T-helper 2 cell treated with Interferon-gamma antibody and Interleukin-4, amounts not matched to agents 5 μg/mL and 100 μg/mL, for 36 hours (primary cell): ENCODE results near the gene PDZD7.
A peak's percentile ranks its signal among the peaks of the same experiment; 100 is the strongest.

Source experiments
- DNase-seq: peaks from one replicate; pipeline ENCODE4 v3.0.0; 2021; ENCODE audit warnings: low spot score
- H3K27ac Mint-ChIP-seq: one replicate; pipeline ENCODE4 v1.8.0; 2021; ENCODE audit warnings: mild to moderate bottlenecking, mixed read lengths
- H3K27me3 Mint-ChIP-seq: one replicate; pipeline ENCODE4 v1.8.0; 2021; ENCODE audit warnings: low read depth, mixed read lengths
- H3K36me3 Mint-ChIP-seq: one replicate; pipeline ENCODE4 v1.8.0; 2021; ENCODE audit warnings: low read depth, mixed read lengths
- H3K4me1 Mint-ChIP-seq: one replicate; pipeline ENCODE4 v1.8.0; 2021; ENCODE audit warnings: low read depth, mixed read lengths
- H3K4me3 Mint-ChIP-seq: one replicate; pipeline ENCODE4 v1.8.0; 2022; ENCODE audit warnings: mild to moderate bottlenecking, moderate library complexity, mixed read lengths
- H3K9me3 Mint-ChIP-seq: one replicate; pipeline ENCODE4 v1.8.0; 2021; ENCODE audit warnings: mixed read lengths

PDZD7 gene

GRCh38 chr10:101031128-101031795 is at the start of gene PDZD7, which contains the start of gene SFXN3:
PDZD7 (minus strand) TSS chr10:101031129; CDS start chr10:101030219, 910 bp downstream.
SFXN3 (plus strand) TSS chr10:101031234; CDS start chr10:101034695, 3,461 bp downstream.
- Mint-ChIP-seq H3K9me3 (no peaks in the 10 kb centered on the region), H3K4me3 (peak within 1 kb of the TSS; percentile 90), H3K27ac (peak within 1 kb of the TSS; percentile 95), H3K36me3 (peaks cover 8% of the 10 kb centered on the region), H3K4me1 (peaks cover 20% of the 10 kb centered on the region), H3K27me3 (peaks cover 19% of the 10 kb centered on the region)
- peak; percentile 96 for DNase-seq

GRCh38 chr10:101079874-101080273 is 48.9 kb upstream of the PDZD7 start:
- peaks cover 2% of the 10 kb centered on the region for H3K4me1 Mint-ChIP-seq
- H3K36me3 Mint-ChIP-seq: no peaks in the 10 kb centered on the region
- no peak overlapping the region for H3K4me3 Mint-ChIP-seq
- no peaks in the 10 kb centered on the region for H3K9me3 Mint-ChIP-seq
- DNase-seq: no peak
- peaks cover 40% of the 10 kb centered on the region for H3K27me3 Mint-ChIP-seq
- H3K27ac Mint-ChIP-seq: no peak overlapping the region

- Mint-ChIP-seq H3K4me1 (peaks cover 2% of the 10 kb centered on the region), H3K36me3 (no peaks in the 10 kb centered on the region), H3K27ac (no peak overlapping the region), H3K9me3 (no peaks in the 10 kb centered on the region), H3K4me3 (no peak overlapping the region), H3K27me3 (peaks cover 54% of the 10 kb centered on the region)
- DNase-seq: no peak
Observed at GRCh38 chr10:101076630-101077029, 45.7 kb upstream of the PDZD7 start.

GRCh38 chr10:101075775-101076174 is 44.8 kb upstream of the PDZD7 start:
- H3K27me3 Mint-ChIP-seq: peaks cover 51% of the 10 kb centered on the region
- H3K4me3 Mint-ChIP-seq: no peak overlapping the region
- H3K4me1 Mint-ChIP-seq: peaks cover 2% of the 10 kb centered on the region
- DNase-seq: no peak
- no peak overlapping the region for H3K27ac Mint-ChIP-seq
- no peaks in the 10 kb centered on the region for H3K9me3 Mint-ChIP-seq
- H3K36me3 Mint-ChIP-seq: no peaks in the 10 kb centered on the region

- DNase-seq: no peak
- no peak overlapping the region for H3K27ac Mint-ChIP-seq
- no peaks in the 10 kb centered on the region for H3K36me3 Mint-ChIP-seq
- H3K9me3 Mint-ChIP-seq: no peaks in the 10 kb centered on the region
- H3K4me1 Mint-ChIP-seq: peaks cover 2% of the 10 kb centered on the region
- H3K27me3 Mint-ChIP-seq: peaks cover 46% of the 10 kb centered on the region
- H3K4me3 Mint-ChIP-seq: no peak overlapping the region
Observed at GRCh38 chr10:101073631-101074030, 42.7 kb upstream of the PDZD7 start.

- H3K27me3 Mint-ChIP-seq: peaks cover 42% of the 10 kb centered on the region
- no peak for DNase-seq
- H3K4me1 Mint-ChIP-seq: peaks cover 2% of the 10 kb centered on the region
- H3K9me3 Mint-ChIP-seq: no peaks in the 10 kb centered on the region
- H3K36me3 Mint-ChIP-seq: no peaks in the 10 kb centered on the region
- H3K27ac Mint-ChIP-seq: no peak overlapping the region
- no peak overlapping the region for H3K4me3 Mint-ChIP-seq
Observed at GRCh38 chr10:101072923-101073322, 42.0 kb upstream of the PDZD7 start.

- DNase-seq: no peak
- no peak overlapping the region for H3K4me3 Mint-ChIP-seq
- peaks cover 51% of the 10 kb centered on the region for H3K27me3 Mint-ChIP-seq
- no peaks in the 10 kb centered on the region for H3K36me3 Mint-ChIP-seq
- no peak overlapping the region for H3K27ac Mint-ChIP-seq
- peaks cover 4% of the 10 kb centered on the region for H3K4me1 Mint-ChIP-seq
- no peaks in the 10 kb centered on the region for H3K9me3 Mint-ChIP-seq
Observed at GRCh38 chr10:101071885-101072433, 41.0 kb upstream of the PDZD7 start.

- Mint-ChIP-seq H3K27me3 (peaks cover 54% of the 10 kb centered on the region), H3K27ac (no peak overlapping the region)
- no peak for DNase-seq
Observed at GRCh38 chr10:101071267-101071884, 40.4 kb upstream of the PDZD7 start.

GRCh38 chr10:101070098-101070497 is 39.2 kb upstream of the PDZD7 start:
- DNase-seq: no peak
- no peak overlapping the region for H3K4me3 Mint-ChIP-seq
- no peak overlapping the region for H3K27ac Mint-ChIP-seq
- H3K27me3 Mint-ChIP-seq: peaks cover 54% of the 10 kb centered on the region
- H3K36me3 Mint-ChIP-seq: no peaks in the 10 kb centered on the region
- H3K9me3 Mint-ChIP-seq: no peaks in the 10 kb centered on the region
- peaks cover 9% of the 10 kb centered on the region for H3K4me1 Mint-ChIP-seq

More at GRCh38 chr10:101071267-101071884, 40.4 kb upstream of the PDZD7 start:
- Mint-ChIP-seq H3K4me3 (no peak overlapping the region), H3K36me3 (no peaks in the 10 kb centered on the region), H3K9me3 (no peaks in the 10 kb centered on the region), H3K4me1 (peaks cover 5% of the 10 kb centered on the region)

GRCh38 chr10:101069441-101069840 is 38.5 kb upstream of the PDZD7 start:
- no peak for DNase-seq
- H3K4me1 Mint-ChIP-seq: peaks cover 9% of the 10 kb centered on the region
- no peak overlapping the region for H3K4me3 Mint-ChIP-seq
- H3K9me3 Mint-ChIP-seq: no peaks in the 10 kb centered on the region
- no peak overlapping the region for H3K27ac Mint-ChIP-seq
- no peaks in the 10 kb centered on the region for H3K36me3 Mint-ChIP-seq
- peaks cover 57% of the 10 kb centered on the region for H3K27me3 Mint-ChIP-seq

GRCh38 chr10:101067356-101068083 is 36.6 kb upstream of the PDZD7 start:
- peak; percentile 72 for DNase-seq
- H3K27me3 Mint-ChIP-seq: peaks cover 56% of the 10 kb centered on the region
- H3K27ac Mint-ChIP-seq: no peak overlapping the region
- H3K4me3 Mint-ChIP-seq: peak overlapping the region; percentile 83
- peaks cover 2% of the 10 kb centered on the region for H3K36me3 Mint-ChIP-seq
- H3K9me3 Mint-ChIP-seq: no peaks in the 10 kb centered on the region
- H3K4me1 Mint-ChIP-seq: peaks cover 9% of the 10 kb centered on the region

- Mint-ChIP-seq H3K27ac (no peak overlapping the region), H3K27me3 (peaks cover 53% of the 10 kb centered on the region), H3K4me1 (peaks cover 15% of the 10 kb centered on the region), H3K4me3 (peak overlapping the region; percentile 83), H3K9me3 (no peaks in the 10 kb centered on the region), H3K36me3 (peaks cover 2% of the 10 kb centered on the region)
- no peak for DNase-seq
Observed at GRCh38 chr10:101066896-101067355, 36.0 kb upstream of the PDZD7 start.

- H3K27ac Mint-ChIP-seq: no peak overlapping the region
- DNase-seq: peak; percentile 39
- peaks cover 54% of the 10 kb centered on the region for H3K27me3 Mint-ChIP-seq
Observed at GRCh38 chr10:101066146-101066895, 35.4 kb upstream of the PDZD7 start.

More at GRCh38 chr10:101066146-101066895, 35.4 kb upstream of the PDZD7 start:
- Mint-ChIP-seq H3K4me3 (peak overlapping the region; percentile 58), H3K9me3 (no peaks in the 10 kb centered on the region), H3K4me1 (peaks cover 20% of the 10 kb centered on the region), H3K36me3 (peaks cover 2% of the 10 kb centered on the region)
